Measurements from ENCODE around the gene DNAJB2. TPM values are rescaled to one million over a fixed set of nuclear protein-coding genes. Genes with fewer than 3 reads are reported as not detected.
A peak's percentile ranks its signal among the peaks of the same experiment; 100 is the strongest.
"Not testable (repeated sequence)": the region's sequence is repeated elsewhere in the genome, so short reads cannot be mapped to it uniquely, and the experiment has no call there.

The DNAJB2 gene
- polyA plus RNA-seq, 3 donors: 1.7 to 55.4 (median 1.9) TPM

GRCh38 chr2:219286436-219287115 lies 7.4 kb downstream of the DNAJB2 start:
- WGBS (ENCODE audit: insufficient coverage): 100% methylated on average over 2 of the region's 12 CpGs
- peaks cover 45 to 46% of the 10 kb centered on the region in 2 donors for H3K36me3 Mint-ChIP-seq
- no peaks in the 10 kb centered on the region for H3K79me2 ChIP-seq (ENCODE audit: insufficient read depth, low read length)
- H3K4me3 ChIP-seq (replicated peaks in 1 of 3; ENCODE audit: low read depth in 2 of 3, low read length in 3 of 3): no peak overlapping the region
- no peak overlapping the region for H2AFZ ChIP-seq (ENCODE audit: insufficient read depth, low read depth, low read length, poor library complexity, severe bottlenecking)
- DNase-seq: no peak
- peaks cover 0 to 6% (median 6%) of the 10 kb centered on the region in 3 donors for H3K27me3 Mint-ChIP-seq (ENCODE audit: low read depth in 3 of 3)
- H3K4me2 ChIP-seq (replicated peaks; ENCODE audit: extremely low read depth, low read length, poor library complexity, severe bottlenecking): no peak overlapping the region
- no peaks in the 10 kb centered on the region for H3K27me3 ChIP-seq (ENCODE audit: control insufficient read depth in 2 of 2, insufficient read depth in 2 of 2, low read length in 2 of 2)
- peaks cover 43% of the 10 kb centered on the region in 2 donors for H3K36me3 ChIP-seq (replicated peaks in 1 of 2; ENCODE audit: control insufficient read depth in 1 of 2, insufficient read depth in 2 of 2, low read length in 2 of 2)
- H3K9me3 ChIP-seq (replicated peaks in 1 of 2; ENCODE audit: control insufficient read depth in 1 of 2, insufficient read depth in 1 of 2, low read length in 2 of 2): no peaks in the 10 kb centered on the region
- peaks cover 0 to 1% (median 0%) of the 10 kb centered on the region in 7 donors for H3K9me3 Mint-ChIP-seq
- H4K20me1 ChIP-seq (ENCODE audit: insufficient read depth, low read length): peaks cover 5% of the 10 kb centered on the region
- no peak overlapping the region for H3K9ac ChIP-seq (ENCODE audit: insufficient read depth, low read length, poor library complexity, severe bottlenecking)
- no peak overlapping the region for H3K4me3 Mint-ChIP-seq
- intact Hi-C loops (cut with micrococcal nuclease): no loop called here
- H3K27ac Mint-ChIP-seq: peak overlapping the region in 3 of 7 donors; percentile 33 to 67 (median 36)
- no peak for TF ChIP-seq CTCF (IDR thresholded peaks at IDR 0.05)
- H3K4me1 ChIP-seq (ENCODE audit: control insufficient read depth in 1 of 2, insufficient read depth in 2 of 2, low read length in 2 of 2): no peaks in the 10 kb centered on the region
- H3K4me1 Mint-ChIP-seq: peaks cover 2% of the 10 kb centered on the region
- H3K27ac ChIP-seq (ENCODE audit: low read depth in 1 of 2, low read length in 2 of 2): no peak overlapping the region

DNA sequence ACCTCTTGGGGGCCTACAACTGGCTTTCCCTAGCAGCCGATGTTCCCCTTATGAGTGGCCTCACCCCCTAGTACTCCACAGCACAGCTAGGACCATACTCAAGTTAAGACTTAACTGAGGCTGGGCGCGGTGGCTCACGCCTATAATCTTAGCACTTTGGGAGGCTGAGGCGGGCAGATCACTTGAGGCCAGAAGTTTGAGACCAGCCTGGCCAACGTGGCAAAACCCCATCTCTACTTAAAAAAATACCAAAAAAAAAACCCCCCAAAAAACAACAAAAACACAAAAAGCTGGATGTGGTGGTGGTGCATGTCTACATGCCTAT lies 7.9 kb downstream of the DNAJB2 start:
- DNase-seq; H3K4me3 ChIP-seq (replicated peaks in 1 of 3; ENCODE audit: low read depth in 2 of 3, low read length in 3 of 3); H3K9ac ChIP-seq (ENCODE audit: insufficient read depth, low read length, poor library complexity, severe bottlenecking); H3K9me3 Mint-ChIP-seq; H3K27me3 Mint-ChIP-seq (ENCODE audit: low read depth in 3 of 3); H2AFZ ChIP-seq (ENCODE audit: insufficient read depth, low read depth, low read length, poor library complexity, severe bottlenecking); H3K4me2 ChIP-seq (replicated peaks; ENCODE audit: extremely low read depth, low read length, poor library complexity, severe bottlenecking); intact Hi-C loops (cut with micrococcal nuclease); H3K4me1 ChIP-seq (ENCODE audit: control insufficient read depth in 1 of 2, insufficient read depth in 2 of 2, low read length in 2 of 2); H3K9me3 ChIP-seq (replicated peaks in 1 of 2; ENCODE audit: control insufficient read depth in 1 of 2, insufficient read depth in 1 of 2, low read length in 2 of 2); H3K27ac ChIP-seq (ENCODE audit: low read depth in 1 of 2, low read length in 2 of 2); H3K4me1 Mint-ChIP-seq; H3K79me2 ChIP-seq (ENCODE audit: insufficient read depth, low read length); H3K27ac Mint-ChIP-seq; H4K20me1 ChIP-seq (ENCODE audit: insufficient read depth, low read length); H3K27me3 ChIP-seq (ENCODE audit: control insufficient read depth in 2 of 2, insufficient read depth in 2 of 2, low read length in 2 of 2); H3K4me3 Mint-ChIP-seq: not testable (repeated sequence)
- WGBS (ENCODE audit: insufficient coverage): 93% methylated on average over 1 of the region's 6 CpGs
- peaks cover 41% of the 10 kb centered on the region in 2 donors for H3K36me3 Mint-ChIP-seq
- peaks cover 38 to 39% of the 10 kb centered on the region in 2 donors for H3K36me3 ChIP-seq (replicated peaks in 1 of 2; ENCODE audit: control insufficient read depth in 1 of 2, insufficient read depth in 2 of 2, low read length in 2 of 2)

Measured in CD14-positive monocyte (primary cell).